NT2/D1 (cell line): ENCODE results near the gene PTPN1.

Experiments used
- DNase-seq: peaks from one replicate; pipeline ENCODE4 v3.0.0-alpha.2; 2011; ENCODE audit warnings: low read depth, low spot score
- H3K27me3 ChIP-seq: 2 replicates; pipeline ENCODE4 v1.6.0; 2011; ENCODE audit warnings: mild to moderate bottlenecking; ENCODE audit not compliant: insufficient read length, insufficient read depth
- H3K36me3 ChIP-seq: 2 replicates; pipeline ENCODE4 v1.6.1; 2011; ENCODE audit warnings: mild to moderate bottlenecking, low read length, mixed read lengths; ENCODE audit not compliant: insufficient read depth, insufficient read length
- H3K4me1 ChIP-seq: 2 replicates; pipeline ENCODE4 v1.5.1; 2011; ENCODE audit not compliant: insufficient read depth, insufficient read length
- H3K4me3 ChIP-seq: 2 replicates; pipeline ENCODE4 v1.5.1; 2011; ENCODE audit warnings: low read depth; ENCODE audit not compliant: insufficient read length
- H3K9ac ChIP-seq: 2 replicates; pipeline ENCODE4 v1.6.0; 2011; ENCODE audit warnings: low read depth; ENCODE audit not compliant: insufficient read length
- H3K9me3 ChIP-seq: 2 replicates; pipeline ENCODE4 v1.5.1; 2011; ENCODE audit warnings: mild to moderate bottlenecking, low read length; ENCODE audit not compliant: insufficient read depth
- SUZ12 ChIP-seq: IDR thresholded peaks from 2 replicates; pipeline ENCODE4 v1.6.1; 2011; ENCODE audit not compliant: insufficient read length, insufficient read depth; ENCODE audit errors: extremely low read depth
- YY1 ChIP-seq: IDR thresholded peaks from 2 replicates; pipeline ENCODE4 v1.6.1; 2011; ENCODE audit not compliant: insufficient read length, insufficient read depth
- ZNF274 ChIP-seq: IDR thresholded peaks from 2 replicates; pipeline ENCODE4 v1.6.1; 2011; ENCODE audit warnings: mild to moderate bottlenecking, low read depth, low read length

Gene PTPN1

DNA sequence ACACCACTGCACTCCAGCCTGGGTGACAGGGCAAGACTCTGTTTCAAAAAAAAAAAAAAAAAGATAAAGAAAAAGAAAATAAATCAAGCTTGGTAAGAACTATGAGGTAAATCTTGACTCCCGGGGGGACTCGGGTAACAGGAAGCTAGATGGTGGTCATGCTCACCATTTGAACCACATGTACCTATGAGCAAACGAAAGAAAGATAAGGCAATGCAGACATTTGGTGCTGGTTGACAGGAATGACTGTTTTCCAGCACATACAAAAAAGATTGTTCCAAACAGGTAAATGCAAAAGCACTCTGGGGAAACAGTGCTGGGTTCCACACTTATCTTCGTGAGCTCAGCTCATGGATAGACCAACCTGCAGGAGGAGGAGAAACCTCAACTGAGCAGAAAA, 22.8 kb upstream of the PTPN1 start:
- H3K9ac ChIP-seq: no peak overlapping the region
- H3K4me3 ChIP-seq: no peak overlapping the region
- peaks cover 4% of the 10 kb centered on the region; the same call in 1 of the 2 replicates for H3K9me3 ChIP-seq
- no peaks in the 10 kb centered on the region for H3K4me1 ChIP-seq
- DNase-seq: no peak
- no peaks in the 10 kb centered on the region for H3K36me3 ChIP-seq
- TF ChIP-seq YY1: no peak
- TF ChIP-seq ZNF274: no peak
- TF ChIP-seq SUZ12: no peak
- H3K27me3 ChIP-seq: no peaks in the 10 kb centered on the region

- Histone ChIP-seq H3K9me3 (peaks cover 4% of the 10 kb centered on the region; the same call in 1 of the 2 replicates), H3K9ac (no peak overlapping the region), H3K27me3 (no peaks in the 10 kb centered on the region), H3K36me3 (no peaks in the 10 kb centered on the region), H3K4me3 (no peak overlapping the region), H3K4me1 (no peaks in the 10 kb centered on the region)
- DNase-seq: no peak
- no peak for TF ChIP-seq SUZ12
- no peak for TF ChIP-seq ZNF274
- no peak for TF ChIP-seq YY1
Measured at GRCh38 chr20:50488236-50488806, 21.9 kb upstream of the PTPN1 start.

DNA sequence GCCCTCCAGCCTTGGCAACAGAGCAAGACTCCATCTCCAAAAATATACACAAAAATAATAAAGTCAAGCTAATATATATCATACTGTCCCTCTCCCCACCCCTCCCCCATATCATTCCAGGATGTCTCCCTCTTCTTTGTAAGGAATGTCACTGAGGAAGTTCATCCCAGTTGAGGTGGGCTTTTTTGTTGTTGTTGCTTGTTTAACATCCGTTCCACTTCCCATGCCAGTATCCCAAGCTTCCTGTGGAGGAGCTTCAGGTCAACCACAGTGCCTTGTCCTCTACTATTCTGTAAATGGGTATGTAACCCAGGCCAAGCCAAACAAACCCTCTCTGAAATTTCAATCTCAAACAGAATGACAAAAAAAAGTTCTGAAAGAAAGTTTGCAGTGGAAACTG, 19.0 kb upstream of the PTPN1 start:
- Histone ChIP-seq H3K9me3 (no peaks in the 10 kb centered on the region), H3K27me3 (no peaks in the 10 kb centered on the region), H3K4me1 (no peaks in the 10 kb centered on the region), H3K4me3 (no peak overlapping the region), H3K9ac (no peak overlapping the region), H3K36me3 (no peaks in the 10 kb centered on the region)
- no peak for TF ChIP-seq ZNF274
- no peak for TF ChIP-seq YY1
- TF ChIP-seq SUZ12: no peak
- DNase-seq: no peak

GRCh38 chr20:50491926-50492634, 18.1 kb upstream of the PTPN1 start:
- no peak overlapping the region for H3K4me3 ChIP-seq
- no peaks in the 10 kb centered on the region for H3K36me3 ChIP-seq
- no peaks in the 10 kb centered on the region for H3K9me3 ChIP-seq
- H3K4me1 ChIP-seq: no peaks in the 10 kb centered on the region
- no peaks in the 10 kb centered on the region for H3K27me3 ChIP-seq
- DNase-seq: no peak
- H3K9ac ChIP-seq: no peak overlapping the region
- TF ChIP-seq ZNF274: no peak
- no peak for TF ChIP-seq YY1
- TF ChIP-seq SUZ12: no peak

- H3K9me3 ChIP-seq: no peaks in the 10 kb centered on the region
- TF ChIP-seq YY1: no peak
- TF ChIP-seq SUZ12: no peak
- no peak for TF ChIP-seq ZNF274
- H3K9ac ChIP-seq: no peak overlapping the region
- no peaks in the 10 kb centered on the region for H3K36me3 ChIP-seq
- no peak for DNase-seq
- no peaks in the 10 kb centered on the region for H3K27me3 ChIP-seq
- H3K4me3 ChIP-seq: no peak overlapping the region
- H3K4me1 ChIP-seq: no peaks in the 10 kb centered on the region
Measured at GRCh38 chr20:50493881-50494253, 16.3 kb upstream of the PTPN1 start.

DNA sequence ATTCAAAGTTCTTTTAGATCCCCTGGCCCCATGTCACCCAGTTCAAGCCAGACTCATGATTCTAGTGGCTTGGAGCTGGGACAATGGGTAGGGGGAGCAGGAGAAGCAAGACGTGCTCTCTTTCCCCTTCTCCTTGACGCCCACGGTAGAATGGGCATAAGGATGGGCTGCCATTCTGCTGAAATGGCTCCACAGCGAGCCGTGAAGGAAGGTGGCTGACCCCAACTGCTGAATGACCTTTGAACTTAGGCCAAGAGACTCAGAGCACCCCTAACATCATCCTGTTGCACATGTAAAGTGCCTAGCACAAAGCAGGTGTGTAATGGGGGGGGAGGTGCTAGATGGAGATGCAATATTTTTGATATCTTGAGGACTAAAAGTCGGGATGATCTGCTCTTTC, 15.8 kb upstream of the PTPN1 start:
- no peaks in the 10 kb centered on the region for H3K4me1 ChIP-seq
- no peak overlapping the region for H3K4me3 ChIP-seq
- H3K27me3 ChIP-seq: no peaks in the 10 kb centered on the region
- no peak overlapping the region for H3K9ac ChIP-seq
- TF ChIP-seq SUZ12 (no peak), YY1 (no peak), ZNF274 (no peak)
- H3K36me3 ChIP-seq: no peaks in the 10 kb centered on the region
- DNase-seq: no peak
- no peaks in the 10 kb centered on the region for H3K9me3 ChIP-seq

- TF ChIP-seq YY1 (no peak), ZNF274 (no peak), SUZ12 (no peak)
- no peaks in the 10 kb centered on the region for H3K27me3 ChIP-seq
- no peak overlapping the region for H3K4me3 ChIP-seq
- H3K36me3 ChIP-seq: no peaks in the 10 kb centered on the region
- no peak for DNase-seq
- no peak overlapping the region for H3K9ac ChIP-seq
- H3K4me1 ChIP-seq: no peaks in the 10 kb centered on the region
- no peaks in the 10 kb centered on the region for H3K9me3 ChIP-seq
Measured at GRCh38 chr20:50496773-50497385, 13.3 kb upstream of the PTPN1 start.
